Gastroesophageal sphincter (tissue), 4 donors: ENCODE measurements around the gene SH3TC2. TPM values are rescaled to one million over a fixed set of nuclear protein-coding genes. Genes with fewer than 3 reads are reported as not detected.

Experiments used
- ATAC-seq: fragments of 150-250 bp; one replicate; pipeline ENCODE4 v1.9.1; 2016; ENCODE audit warnings: mild to moderate bottlenecking, moderate library complexity
- H3K27ac ChIP-seq, 4 donors: fragments of 200-600 bp; sonication (generic) in 3 of 4; 1 replicate in 3 of 4; 2 replicates in 1 of 4; pipeline ENCODE4 v1.5.1; 2016 to 2019
- H3K27me3 ChIP-seq: fragments of 200-600 bp; sonication (generic); one replicate; pipeline ENCODE4 v1.5.1; 2019
- H3K36me3 ChIP-seq, 2 donors: fragments of 200-600 bp; sonication (generic); one replicate each; pipeline ENCODE4 v1.5.1; 2019; ENCODE audit warnings: control low read depth in 1 of 2
- H3K4me1 ChIP-seq, 3 donors: fragments of 200-600 bp; sonication (generic); 1 replicate in 2 of 3; 2 replicates in 1 of 3; pipeline ENCODE4 v1.5.1; 2016 to 2019; ENCODE audit warnings: control low read depth in 2 of 3
- H3K4me3 ChIP-seq, 2 donors: fragments of 200-600 bp; sonication (generic); one replicate each; pipeline ENCODE4 v1.5.1; 2019; ENCODE audit warnings: mild to moderate bottlenecking in 1 of 2, moderate library complexity in 1 of 2
- H3K9me3 ChIP-seq, 3 donors: fragments of 200-600 bp; sonication (generic); one replicate each; pipeline ENCODE4 v1.5.1; 2017 to 2019; ENCODE audit warnings: control low read depth in 2 of 3
- EP300 ChIP-seq: sonication (generic); formaldehyde crosslinking; IDR thresholded peaks from one replicate; pipeline ENCODE4 v1.6.1; 2017; ENCODE audit warnings: antibody characterized with exemption, mild to moderate bottlenecking
- POLR2A ChIP-seq, 2 donors: fragments of 450-650 bp; IDR thresholded peaks; one replicate each; pipeline ENCODE4 v1.6.1; 2017; ENCODE audit warnings: antibody characterized with exemption in 2 of 2, mild to moderate bottlenecking in 2 of 2, moderate library complexity in 1 of 2
- POLR2AphosphoS5 ChIP-seq: sonication (generic); formaldehyde crosslinking; IDR thresholded peaks from one replicate; pipeline ENCODE4 v1.6.1; 2017; ENCODE audit warnings: antibody characterized with exemption
- WGBS, 2 donors: methylation state at CpG; one replicate each; pipeline ENCODE4 v1.1.5; 2018; ENCODE audit warnings: low coverage in 1 of 2; 5-methylcytosine and 5-hydroxymethylcytosine counted together
- total RNA-seq, 4 donors: library from RNA; depleted of rRNA; stranded (reverse); fragments of >200 nt; gene quantifications; one replicate each; pipeline ENCODE4 v1.1.0, GENCODE V29; 2016
- TF ChIP-seq, protein P1 (sequence below), 4 experiments: fragments of 200-600 bp in 2 of 4; fragments of 450-650 bp in 2 of 4; sonication (generic) in 1 of 4; IDR thresholded peaks; one replicate each; pipeline ENCODE4 v1.5.1; 2017 to 2019; ENCODE audit warnings: antibody characterized with exemption in 4 of 4, mild to moderate bottlenecking in 2 of 4, moderate library complexity in 2 of 4

The SH3TC2 gene
- total RNA-seq, 4 donors from 2014 or later: 2.3 to 5.0 (median 3.5) TPM

GRCh38 chr5:149019679-149020078 is 43.2 kb downstream of the SH3TC2 start:
- Histone ChIP-seq H3K9me3 (no peaks in the 10 kb centered on the region), H3K27me3 (no peaks in the 10 kb centered on the region), H3K4me1 (peaks cover 0 to 9% (median 0%) of the 10 kb centered on the region in 3 donors), H3K36me3 (no peaks in the 10 kb centered on the region), H3K4me3 (no peak overlapping the region), H3K27ac (no peak overlapping the region)
- TF ChIP-seq POLR2A (IDR thresholded peaks at IDR 0.05): no peak
- no peak for TF ChIP-seq POLR2AphosphoS5
- WGBS, 2 donors: 43 to 75% methylated on average over 3 to 4 of the region's 4 CpGs
- ATAC-seq: no peak

DNA sequence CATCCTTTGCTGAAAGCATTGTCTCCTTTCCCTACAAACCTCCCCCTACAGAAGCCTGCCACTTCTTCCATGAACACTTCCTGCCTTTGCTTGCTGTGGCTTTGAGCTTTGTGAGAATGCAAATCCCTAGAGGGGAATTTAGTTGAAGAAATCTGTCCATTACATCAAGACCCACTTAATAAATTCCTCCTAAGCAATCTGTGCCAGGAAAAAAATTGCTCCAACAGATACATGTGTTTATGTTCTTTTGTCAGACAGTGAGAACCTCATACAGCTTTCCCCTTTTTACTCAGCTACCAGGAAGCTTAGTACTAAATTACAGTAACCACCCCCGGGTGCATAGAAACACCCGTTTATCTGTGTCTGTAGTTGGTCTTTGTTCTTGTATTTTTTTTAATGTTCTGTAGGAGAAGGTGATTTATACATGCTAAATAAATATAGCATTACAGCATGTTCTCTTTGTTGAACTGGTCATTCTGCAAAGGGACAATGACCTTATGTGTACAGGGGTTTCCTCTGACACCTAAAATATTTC is 43.9 kb downstream of the SH3TC2 start:
- TF ChIP-seq, protein P1, sequence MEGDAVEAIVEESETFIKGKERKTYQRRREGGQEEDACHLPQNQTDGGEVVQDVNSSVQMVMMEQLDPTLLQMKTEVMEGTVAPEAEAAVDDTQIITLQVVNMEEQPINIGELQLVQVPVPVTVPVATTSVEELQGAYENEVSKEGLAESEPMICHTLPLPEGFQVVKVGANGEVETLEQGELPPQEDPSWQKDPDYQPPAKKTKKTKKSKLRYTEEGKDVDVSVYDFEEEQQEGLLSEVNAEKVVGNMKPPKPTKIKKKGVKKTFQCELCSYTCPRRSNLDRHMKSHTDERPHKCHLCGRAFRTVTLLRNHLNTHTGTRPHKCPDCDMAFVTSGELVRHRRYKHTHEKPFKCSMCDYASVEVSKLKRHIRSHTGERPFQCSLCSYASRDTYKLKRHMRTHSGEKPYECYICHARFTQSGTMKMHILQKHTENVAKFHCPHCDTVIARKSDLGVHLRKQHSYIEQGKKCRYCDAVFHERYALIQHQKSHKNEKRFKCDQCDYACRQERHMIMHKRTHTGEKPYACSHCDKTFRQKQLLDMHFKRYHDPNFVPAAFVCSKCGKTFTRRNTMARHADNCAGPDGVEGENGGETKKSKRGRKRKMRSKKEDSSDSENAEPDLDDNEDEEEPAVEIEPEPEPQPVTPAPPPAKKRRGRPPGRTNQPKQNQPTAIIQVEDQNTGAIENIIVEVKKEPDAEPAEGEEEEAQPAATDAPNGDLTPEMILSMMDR (IDR thresholded peaks at IDR 0.05): no peak
- TF ChIP-seq POLR2AphosphoS5 (no peak), EP300 (no peak), POLR2A (IDR thresholded peaks at IDR 0.05) (no peak)
- Histone ChIP-seq H3K4me3 (no peak overlapping the region), H3K4me1 (peaks cover 0 to 9% (median 0%) of the 10 kb centered on the region in 3 donors), H3K27ac (no peak overlapping the region), H3K27me3 (no peaks in the 10 kb centered on the region), H3K9me3 (no peaks in the 10 kb centered on the region), H3K36me3 (no peaks in the 10 kb centered on the region)
- no peak for ATAC-seq
- 0 to 8% methylated on average over 2 of the region's 2 CpGs for WGBS, 2 donors

DNA sequence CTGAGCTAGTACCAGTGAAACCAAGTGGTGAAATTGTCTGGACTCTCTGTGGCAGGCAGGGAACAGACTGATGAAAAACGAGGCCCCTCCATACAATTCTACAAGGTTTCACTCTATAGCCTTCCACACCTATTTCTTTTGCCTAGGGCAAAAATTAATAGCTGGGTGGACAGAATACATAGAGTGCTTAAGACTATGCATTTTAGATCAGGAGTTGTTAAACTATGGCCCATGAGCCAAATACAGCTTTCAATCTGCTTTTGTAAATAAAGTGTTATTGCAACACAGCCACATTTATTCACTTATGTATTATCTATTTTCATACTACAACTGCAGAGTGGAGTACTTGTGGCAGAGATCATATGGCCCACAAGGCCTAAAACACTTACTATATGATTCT is 45.2 kb downstream of the SH3TC2 start:
- Histone ChIP-seq H3K27me3 (no peaks in the 10 kb centered on the region), H3K4me1 (peaks cover 0 to 9% (median 0%) of the 10 kb centered on the region in 3 donors), H3K27ac (no peak overlapping the region), H3K36me3 (no peaks in the 10 kb centered on the region), H3K4me3 (no peak overlapping the region), H3K9me3 (no peaks in the 10 kb centered on the region)
- no peak for ATAC-seq
- no peak for TF ChIP-seq POLR2AphosphoS5
- TF ChIP-seq EP300: no peak
- no peak for TF ChIP-seq POLR2A (IDR thresholded peaks at IDR 0.05)
- WGBS, 2 donors: 75 to 90% methylated on average over 1 of the region's 1 CpG

DNA sequence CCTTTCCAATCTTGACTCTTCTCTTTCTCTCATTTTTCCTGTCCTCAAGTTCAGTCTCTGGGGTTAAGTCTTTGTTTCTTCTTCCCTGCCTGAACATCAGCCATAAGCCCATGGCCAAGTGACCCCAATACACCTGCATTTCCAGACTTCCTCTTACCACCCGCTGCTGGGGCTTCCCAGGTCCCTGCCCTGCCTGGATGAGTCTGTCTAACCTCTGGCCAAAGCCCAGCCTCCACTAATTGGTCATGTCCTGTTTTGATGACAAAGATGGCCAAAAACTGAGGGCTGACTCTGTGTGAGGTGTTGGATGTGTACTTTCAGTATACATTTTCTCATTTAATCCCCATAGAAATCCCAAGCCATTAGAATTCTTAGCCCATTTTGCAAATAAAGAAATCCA is 47.3 kb downstream of the SH3TC2 start:
- no peak overlapping the region for H3K4me3 ChIP-seq
- 100% methylated on average over 1 of the region's 1 CpG for WGBS, 2 donors
- TF ChIP-seq POLR2AphosphoS5 (no peak), EP300 (no peak), POLR2A (IDR thresholded peaks at IDR 0.05) (no peak)
- TF ChIP-seq, protein P1 (IDR thresholded peaks at IDR 0.05): no peak
- no peaks in the 10 kb centered on the region for H3K9me3 ChIP-seq
- ATAC-seq: no peak
- no peaks in the 10 kb centered on the region for H3K27me3 ChIP-seq
- H3K27ac ChIP-seq: no peak overlapping the region
- peaks cover 0 to 9% (median 0%) of the 10 kb centered on the region in 3 donors for H3K4me1 ChIP-seq
- H3K36me3 ChIP-seq: no peaks in the 10 kb centered on the region

- 100% methylated on average over 1 of the region's 1 CpG for WGBS, 2 donors
- Histone ChIP-seq H3K4me1 (peaks cover 0 to 9% (median 0%) of the 10 kb centered on the region in 3 donors), H3K4me3 (no peak overlapping the region), H3K27me3 (no peaks in the 10 kb centered on the region), H3K27ac (no peak overlapping the region), H3K9me3 (no peaks in the 10 kb centered on the region), H3K36me3 (no peaks in the 10 kb centered on the region)
- no peak for ATAC-seq
- no peak for TF ChIP-seq EP300
- no peak for TF ChIP-seq POLR2AphosphoS5
- TF ChIP-seq POLR2A (IDR thresholded peaks at IDR 0.05): no peak
- TF ChIP-seq, protein P1 (IDR thresholded peaks at IDR 0.05): no peak
These were observed 47.7 kb downstream of the SH3TC2 start for GRCh38 chr5:149015126-149015525.

DNA sequence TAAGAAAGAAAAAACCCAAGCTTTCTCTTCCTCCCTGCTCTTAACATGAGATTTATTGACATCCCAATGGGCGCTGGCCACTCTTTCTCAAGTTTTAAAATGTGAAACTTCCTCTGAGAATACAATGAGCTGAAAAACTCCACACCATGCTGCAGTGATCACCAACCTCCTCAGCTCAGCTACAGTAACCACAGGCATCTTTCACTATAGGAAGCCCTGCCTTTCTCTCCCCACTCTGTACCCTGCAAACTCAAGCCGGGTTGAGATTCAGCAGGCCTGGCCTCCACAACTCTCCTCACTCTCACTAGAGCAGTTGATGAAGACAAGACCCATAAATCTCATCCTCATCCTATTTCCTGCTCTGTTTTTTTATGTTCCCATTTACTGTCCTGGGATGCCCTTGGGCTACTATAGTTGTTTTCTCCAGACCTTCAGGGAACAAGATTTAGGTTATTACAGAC is 48.3 kb downstream of the SH3TC2 start:
- H3K36me3 ChIP-seq: no peaks in the 10 kb centered on the region
- 88 to 100% methylated on average over 1 to 2 of the region's 2 CpGs for WGBS, 2 donors
- peaks cover 0 to 9% (median 0%) of the 10 kb centered on the region in 3 donors for H3K4me1 ChIP-seq
- no peaks in the 10 kb centered on the region for H3K27me3 ChIP-seq
- no peaks in the 10 kb centered on the region for H3K9me3 ChIP-seq
- H3K4me3 ChIP-seq: no peak overlapping the region
- TF ChIP-seq, protein P1 (IDR thresholded peaks at IDR 0.05): no peak
- no peak for TF ChIP-seq EP300
- no peak for TF ChIP-seq POLR2A (IDR thresholded peaks at IDR 0.05)
- TF ChIP-seq POLR2AphosphoS5: no peak
- H3K27ac ChIP-seq: no peak overlapping the region
- no peak for ATAC-seq
